ENCODE data around the gene GATA3. TPM values are rescaled to one million over a fixed set of nuclear protein-coding genes. Genes with fewer than 3 reads are reported as not detected.
A peak's percentile ranks its signal among the peaks of the same experiment; 100 is the strongest.
"Not testable (repeated sequence)": the region's sequence is repeated elsewhere in the genome, so short reads cannot be mapped to it uniquely, and the experiment has no call there.

The GATA3 gene
- total RNA-seq: 310 TPM

- DNase-seq (ENCODE audit: low spot score): peak; percentile 91
These were observed at the start of gene GATA3 for GRCh38 chr10:8054494-8055407. Gene GATA3 (plus strand): TSS chr10:8054688. CDS start chr10:8055656, 968 bp downstream.

- no peak for DNase-seq (ENCODE audit: low spot score)
These were observed 48.1 kb upstream of the GATA3 start for GRCh38 chr10:8006274-8006999.

DNA sequence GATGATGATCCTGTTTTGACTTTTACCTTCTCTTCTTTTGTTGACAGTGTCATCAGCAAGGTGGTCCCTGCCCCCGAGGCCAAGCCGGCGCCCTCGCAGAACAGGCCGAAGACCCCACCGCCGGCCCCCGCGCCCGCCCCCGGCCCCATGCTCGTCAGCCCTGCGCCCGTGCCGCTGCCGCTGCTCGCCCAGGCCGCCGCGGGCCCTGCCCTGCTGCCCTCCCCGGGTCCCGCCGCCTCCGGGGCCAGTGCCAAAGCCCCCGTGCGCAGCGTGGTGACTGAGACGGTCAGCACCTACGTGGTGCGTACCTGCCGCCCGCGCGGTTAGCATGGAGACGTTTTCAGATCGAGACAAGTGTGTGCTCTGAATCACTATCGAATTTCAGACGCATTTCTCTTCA lies 45.5 kb upstream of the GATA3 start:
- no peak for DNase-seq (ENCODE audit: low spot score)

DNA sequence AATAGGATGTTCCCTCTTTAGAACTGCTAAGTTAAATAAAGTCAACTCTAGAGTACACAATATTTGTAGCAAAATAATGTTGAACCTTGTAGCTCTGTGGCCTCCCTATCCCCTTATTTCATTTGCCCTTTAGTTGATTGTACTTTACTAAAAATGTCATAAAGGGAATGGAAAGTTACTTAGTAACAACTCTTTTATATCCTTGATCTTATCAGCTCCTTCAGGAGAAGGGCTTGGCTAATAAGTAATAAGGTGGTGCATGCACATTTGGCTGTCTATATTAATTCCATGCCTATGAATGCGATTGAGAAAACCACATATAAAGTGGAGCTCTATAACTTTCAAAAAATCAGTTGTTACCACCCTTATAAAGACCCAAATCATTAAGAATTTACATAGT lies 41.5 kb upstream of the GATA3 start:
- no peak for DNase-seq (ENCODE audit: low spot score)

DNA sequence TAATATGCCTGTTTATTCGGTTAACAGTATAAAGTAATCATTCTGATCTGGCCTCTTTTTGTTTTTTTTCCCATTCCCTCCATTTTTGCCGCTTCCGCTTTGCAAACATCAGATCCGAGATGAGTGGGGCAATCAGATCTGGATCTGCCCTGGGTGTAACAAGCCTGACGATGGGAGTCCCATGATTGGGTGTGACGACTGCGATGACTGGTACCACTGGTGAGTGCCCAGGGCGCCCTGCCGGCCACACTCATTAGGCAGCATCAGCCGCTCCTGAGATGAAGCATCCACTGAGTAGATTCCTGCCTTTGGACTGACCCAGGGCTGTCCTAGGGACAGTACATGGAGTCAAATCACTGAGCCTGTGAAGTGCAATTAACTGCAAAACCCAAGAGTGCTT lies 40.9 kb upstream of the GATA3 start:
- peak; percentile 56 for DNase-seq (ENCODE audit: low spot score)

- DNase-seq (ENCODE audit: low spot score): no peak
These were observed 39.8 kb upstream of the GATA3 start for GRCh38 chr10:8014649-8015048.

GRCh38 chr10:8017277-8017676 lies 37.2 kb upstream of the GATA3 start:
- DNase-seq (ENCODE audit: low spot score): no peak

GRCh38 chr10:8023321-8023720 lies 31.2 kb upstream of the GATA3 start:
- DNase-seq (ENCODE audit: low spot score): no peak

GRCh38 chr10:8023851-8024250 lies 30.6 kb upstream of the GATA3 start:
- no peak for DNase-seq (ENCODE audit: low spot score)

- DNase-seq (ENCODE audit: low spot score): peak; percentile 42
These were observed 27.9 kb upstream of the GATA3 start for GRCh38 chr10:8026349-8027259.

DNA sequence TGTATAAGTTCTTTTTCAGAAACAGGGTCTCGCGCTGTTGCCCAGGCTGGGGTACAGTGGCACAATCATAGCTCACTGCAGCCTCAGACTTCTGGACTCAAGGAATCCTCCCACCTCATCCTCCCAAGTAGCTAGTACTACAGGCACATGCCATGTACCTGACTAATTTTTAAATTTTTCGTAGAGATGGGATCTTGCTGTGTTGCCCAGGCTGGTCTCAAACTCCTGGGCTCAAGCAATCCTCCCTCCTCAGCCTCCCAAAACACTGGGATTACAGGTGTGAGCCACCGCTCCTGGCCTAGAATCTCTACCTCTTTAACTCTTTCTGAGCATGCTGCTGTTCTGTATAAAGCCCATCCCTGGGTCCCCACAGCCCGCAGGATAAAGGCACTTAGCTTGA lies 23.3 kb upstream of the GATA3 start:
- not testable (repeated sequence) for DNase-seq (ENCODE audit: low spot score)

DNA sequence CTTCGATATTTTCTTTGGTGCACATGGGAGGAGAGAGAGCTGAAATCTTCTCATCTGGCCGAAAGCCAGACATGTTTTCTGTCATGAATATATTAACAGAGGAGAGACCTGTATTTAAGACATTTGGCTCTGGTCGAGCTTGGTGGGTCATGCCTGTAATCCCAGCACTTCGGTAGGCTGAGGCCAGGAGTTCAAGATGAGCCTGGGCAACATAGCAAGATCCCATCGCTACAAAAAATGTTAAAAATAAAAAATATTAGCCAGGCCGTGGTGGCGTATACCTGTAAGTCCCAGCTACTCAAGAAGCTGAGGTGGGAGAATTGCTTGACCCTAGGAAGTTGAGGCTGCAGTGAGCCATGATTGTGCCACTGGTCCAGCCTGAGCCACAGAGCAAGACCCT lies 21.9 kb upstream of the GATA3 start:
- DNase-seq (ENCODE audit: low spot score): no peak

DNA sequence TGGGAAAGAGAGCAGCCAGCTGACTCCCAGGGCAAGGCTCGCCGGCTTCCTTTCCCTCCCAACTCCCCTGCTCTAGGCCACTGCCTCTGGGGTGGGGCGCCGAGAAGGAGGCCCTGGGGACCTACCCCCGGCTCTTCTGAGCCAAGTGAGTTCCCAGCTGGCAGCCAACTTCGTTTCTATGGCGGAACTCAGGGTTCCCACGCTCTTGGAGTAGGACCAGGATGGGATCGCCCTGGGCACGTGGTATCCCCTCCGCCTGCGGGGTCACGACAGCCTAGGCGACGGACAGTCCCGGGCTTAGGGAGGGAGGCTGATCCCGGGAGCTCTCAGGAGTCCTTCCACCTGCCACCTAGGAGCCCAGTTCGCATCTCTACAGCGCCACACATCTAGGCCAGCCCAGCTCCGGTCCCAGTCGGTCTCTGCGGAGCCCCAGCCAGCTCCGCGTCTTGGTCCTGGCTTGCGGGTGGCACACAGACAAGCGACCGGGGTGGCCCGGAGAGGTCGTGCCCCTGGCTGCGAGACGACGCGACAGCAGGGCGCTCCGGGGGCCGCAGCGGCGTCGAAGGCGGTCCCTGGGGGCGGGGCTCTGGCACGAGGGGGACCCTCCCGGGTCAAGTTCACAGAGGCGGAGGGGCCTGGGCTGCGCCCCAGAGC lies 20.5 kb upstream of the GATA3 start:
- no peak for DNase-seq (ENCODE audit: low spot score)

GRCh38 chr10:8034466-8035005 lies 20.0 kb upstream of the GATA3 start:
- no peak for DNase-seq (ENCODE audit: low spot score)

GRCh38 chr10:8035006-8035640 lies 19.4 kb upstream of the GATA3 start:
- no peak for DNase-seq (ENCODE audit: low spot score)

GRCh38 chr10:8035641-8036470 lies 18.6 kb upstream of the GATA3 start:
- DNase-seq (ENCODE audit: low spot score): no peak

GRCh38 chr10:8036506-8037198 lies 17.8 kb upstream of the GATA3 start:
- DNase-seq (ENCODE audit: low spot score): no peak

DNA sequence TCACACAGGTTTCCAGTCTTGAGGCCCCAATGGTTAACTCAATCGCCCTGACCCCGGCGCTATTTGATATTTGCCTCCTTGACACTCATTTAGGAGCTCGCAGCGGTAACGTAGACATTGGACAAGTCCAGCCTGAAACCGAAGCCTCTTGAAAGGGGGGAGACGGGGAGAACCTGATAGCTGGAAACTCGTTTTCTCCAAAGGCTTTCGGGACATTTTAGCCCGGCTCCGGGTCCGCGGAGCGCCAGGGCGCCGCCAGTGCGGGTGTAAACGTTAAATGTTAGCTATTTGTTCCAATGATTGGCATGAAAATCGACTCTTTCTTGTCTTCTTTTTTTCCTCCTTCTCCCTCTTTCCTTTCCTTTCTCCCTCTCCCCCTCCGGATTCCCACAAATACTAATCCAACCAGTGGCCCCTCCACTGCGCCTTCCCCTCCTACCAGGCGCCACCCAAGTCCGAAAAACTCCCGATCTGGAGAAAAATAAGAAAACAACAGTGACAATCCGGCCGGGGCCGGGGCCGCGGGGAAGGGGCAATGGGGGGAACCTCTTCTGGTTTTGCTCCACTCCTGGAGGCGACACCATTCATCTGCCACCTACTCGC lies 17.2 kb upstream of the GATA3 start:
- DNase-seq (ENCODE audit: low spot score): no peak
